Smooth muscle cell (in vitro differentiated cells): Measurements from ENCODE around the gene RBBP5. TPM values are rescaled to one million over a fixed set of nuclear protein-coding genes. Genes with fewer than 3 reads are reported as not detected.

Source experiments
- DNase-seq: peaks from one replicate; lab custom pipeline; 2025; ENCODE audit not compliant: unreplicated experiment; lab: John Stamatoyannopoulos, UW
- H2AFZ ChIP-seq: fragments of 200-600 bp; sonication (generic); 2 replicates; pipeline ENCODE4 v1.6.0; 2016; ENCODE audit warnings: antibody characterized with exemption, low read depth, mild to moderate bottlenecking
- H3F3A ChIP-seq: fragments of 200-600 bp; sonication (generic); 2 replicates; pipeline ENCODE4 v1.6.0; 2017; ENCODE audit warnings: antibody characterized with exemption, low read depth
- H3K27ac ChIP-seq: fragments of 200-600 bp; sonication (generic); 2 replicates; pipeline ENCODE4 v1.5.1; 2016; ENCODE audit warnings: low read depth, mild to moderate bottlenecking
- H3K27me3 ChIP-seq: fragments of 200-600 bp; sonication (generic); 2 replicates; pipeline ENCODE4 v1.6.1; 2016; ENCODE audit warnings: low read depth, mild to moderate bottlenecking
- H3K36me3 ChIP-seq: fragments of 200-600 bp; sonication (generic); 2 replicates; pipeline ENCODE4 v1.5.1; 2016; ENCODE audit warnings: low read depth
- H3K4me1 ChIP-seq: fragments of 200-600 bp; sonication (generic); 2 replicates; pipeline ENCODE4 v1.5.1; 2016; ENCODE audit warnings: low read depth
- H3K4me2 ChIP-seq: fragments of 200-600 bp; sonication (generic); 2 replicates; pipeline ENCODE4 v1.6.0; 2016; ENCODE audit warnings: mild to moderate bottlenecking
- H3K4me3 ChIP-seq: fragments of 200-600 bp; sonication (generic); 2 replicates; pipeline ENCODE4 v1.5.1; 2016; ENCODE audit warnings: mild to moderate bottlenecking
- H3K79me2 ChIP-seq: fragments of 200-600 bp; sonication (generic); 2 replicates; pipeline ENCODE4 v1.6.0; 2016; ENCODE audit warnings: low read depth, mild to moderate bottlenecking
- H3K9ac ChIP-seq: fragments of 200-600 bp; sonication (generic); 2 replicates; pipeline ENCODE4 v1.6.0; 2016; ENCODE audit warnings: low read depth
- H3K9me3 ChIP-seq: fragments of 200-600 bp; sonication (generic); replicated peaks from 2 replicates; pipeline ENCODE4 v1.5.1; 2016; ENCODE audit warnings: low read depth
- H4K20me1 ChIP-seq: fragments of 200-600 bp; sonication (generic); 2 replicates; pipeline ENCODE4 v1.6.0; 2016; ENCODE audit warnings: low read depth
- CTCF ChIP-seq: fragments of 200-600 bp; sonication (generic); IDR thresholded peaks from 2 replicates; pipeline ENCODE4 v1.5.1; 2017; ENCODE audit warnings: borderline replicate concordance, mild to moderate bottlenecking, antibody characterized with exemption; ENCODE audit not compliant: insufficient read depth, poor library complexity, severe bottlenecking
- WGBS: methylation state at CpG from one replicate; pipeline ENCODE4 v1.1.7; 2016; ENCODE audit warnings: low lambda C conversion rate; 5-methylcytosine and 5-hydroxymethylcytosine counted together
- polyA plus RNA-seq: library from polyadenylated mRNA; unstranded; fragments of >200 nt; fragmentation: Nextera tagmentation; extraction: Ambion mirVana; gene quantifications from 2 replicates; pipeline ENCODE4 v1.2.1, GENCODE V29; 2016
- total RNA-seq: library from RNA; depleted of rRNA; stranded (reverse); fragments of >200 nt; gene quantifications from 2 replicates; pipeline ENCODE4 v1.2.3, GENCODE V29; 2014

The RBBP5 gene
- total and polyA plus RNA-seq, 2 experiments from 2014 or later, result 12.8 to 18.8 TPM

GRCh38 chr1:205068457-205069040 lies 53.2 kb downstream of the RBBP5 start:
- no peak for DNase-seq
- WGBS, result 88% methylated on average over 2 of the region's 2 CpGs
- no peaks in the 10 kb centered on the region for H3K36me3 ChIP-seq
- H2AFZ ChIP-seq, result no peak overlapping the region
- no peaks in the 10 kb centered on the region for H4K20me1 ChIP-seq
- no peaks in the 10 kb centered on the region for H3K27me3 ChIP-seq
- H3K4me1 ChIP-seq, result no peaks in the 10 kb centered on the region
- no peak overlapping the region for H3K9ac ChIP-seq
- no peak overlapping the region for H3K4me2 ChIP-seq
- no peak overlapping the region for H3K4me3 ChIP-seq
- TF ChIP-seq CTCF, result no peak
- no peaks in the 10 kb centered on the region for H3K79me2 ChIP-seq
- no peaks in the 10 kb centered on the region for H3F3A ChIP-seq
- H3K9me3 ChIP-seq, result no peaks in the 10 kb centered on the region
- no peak overlapping the region for H3K27ac ChIP-seq

- Histone ChIP-seq H3K79me2 (no peaks in the 10 kb centered on the region), H3K27me3 (no peaks in the 10 kb centered on the region), H3K4me1 (no peaks in the 10 kb centered on the region), H2AFZ (no peak overlapping the region), H4K20me1 (no peaks in the 10 kb centered on the region), H3K4me3 (no peak overlapping the region), H3K9me3 (no peaks in the 10 kb centered on the region), H3K36me3 (no peaks in the 10 kb centered on the region), H3F3A (no peaks in the 10 kb centered on the region), H3K27ac (no peak overlapping the region), H3K9ac (no peak overlapping the region), H3K4me2 (no peak overlapping the region)
- 93% methylated on average over 4 of the region's 4 CpGs for WGBS
- no peak for DNase-seq
- TF ChIP-seq CTCF, result no peak
Measured at GRCh38 chr1:205068001-205068400, 53.8 kb downstream of the RBBP5 start.

DNA sequence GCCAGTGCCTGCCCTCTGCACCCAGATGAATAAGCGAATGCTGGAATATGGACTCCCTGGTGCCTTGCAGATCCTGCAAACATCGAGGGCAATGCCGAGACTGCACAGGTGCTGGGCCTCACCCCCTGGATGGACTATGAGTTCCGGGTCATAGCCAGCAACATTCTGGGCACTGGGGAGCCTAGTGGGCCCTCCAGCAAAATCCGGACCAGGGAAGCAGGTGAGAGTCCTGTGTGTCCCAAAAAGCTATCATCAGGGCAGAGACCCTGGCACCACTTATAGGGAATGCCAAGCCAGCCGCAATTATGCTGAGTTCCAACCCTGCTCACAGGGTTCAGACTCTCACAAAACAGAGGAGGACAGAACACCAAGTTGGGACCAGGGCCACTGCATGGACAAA lies 54.7 kb downstream of the RBBP5 start:
- no peaks in the 10 kb centered on the region for H3K79me2 ChIP-seq
- WGBS, result 92% methylated on average over 6 of the region's 6 CpGs
- no peak for DNase-seq

More for the DNA sequence above, 54.7 kb downstream of the RBBP5 start:
- H4K20me1 ChIP-seq, result no peaks in the 10 kb centered on the region
- no peak overlapping the region for H2AFZ ChIP-seq
- no peak overlapping the region for H3K27ac ChIP-seq
- H3K9ac ChIP-seq, result no peak overlapping the region
- H3K4me2 ChIP-seq, result no peak overlapping the region
- no peaks in the 10 kb centered on the region for H3K9me3 ChIP-seq
- no peaks in the 10 kb centered on the region for H3K27me3 ChIP-seq
- no peaks in the 10 kb centered on the region for H3K36me3 ChIP-seq
- H3K4me1 ChIP-seq, result no peaks in the 10 kb centered on the region
- H3K4me3 ChIP-seq, result no peak overlapping the region
- H3F3A ChIP-seq, result no peaks in the 10 kb centered on the region
- TF ChIP-seq CTCF, result no peak
